Bone marrow (tissue), 2 donors: ENCODE results near the gene ZNF513.

ENCODE experiments used
- DNase-seq, 2 donors: peaks; one replicate each; lab custom pipeline; 2025; lab: John Stamatoyannopoulos, UW

The ZNF513 gene

DNA sequence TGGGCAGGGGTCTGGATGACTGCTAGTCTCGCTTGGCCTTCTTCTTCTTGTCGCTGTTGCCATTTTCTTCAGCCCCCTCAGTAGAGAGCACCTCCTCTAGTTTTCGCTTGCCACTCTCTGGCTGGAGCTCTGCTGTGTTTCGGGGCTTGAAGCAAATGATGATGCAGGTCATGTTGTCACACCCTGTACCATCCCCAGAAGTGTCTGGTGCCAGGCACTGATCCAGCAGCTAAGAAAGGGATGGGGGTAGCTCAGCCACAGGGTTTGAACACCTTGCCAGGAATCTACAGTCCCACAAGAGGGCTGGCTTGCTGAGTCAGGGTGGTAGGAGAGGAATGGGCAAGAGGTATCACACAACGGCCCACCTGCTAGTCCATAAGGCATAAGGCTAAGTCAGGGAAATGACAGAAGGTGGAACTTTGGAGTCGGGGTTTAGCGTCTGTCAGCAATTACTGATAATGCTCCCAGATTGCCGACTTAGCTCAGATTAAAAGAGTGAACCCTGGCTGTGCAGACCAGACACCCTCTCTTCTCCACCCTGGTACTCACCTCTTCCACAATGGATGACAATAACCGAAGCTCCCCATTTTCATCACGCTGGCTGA lies 1.1 kb upstream of the ZNF513 start:
- no peak for DNase-seq

DNA sequence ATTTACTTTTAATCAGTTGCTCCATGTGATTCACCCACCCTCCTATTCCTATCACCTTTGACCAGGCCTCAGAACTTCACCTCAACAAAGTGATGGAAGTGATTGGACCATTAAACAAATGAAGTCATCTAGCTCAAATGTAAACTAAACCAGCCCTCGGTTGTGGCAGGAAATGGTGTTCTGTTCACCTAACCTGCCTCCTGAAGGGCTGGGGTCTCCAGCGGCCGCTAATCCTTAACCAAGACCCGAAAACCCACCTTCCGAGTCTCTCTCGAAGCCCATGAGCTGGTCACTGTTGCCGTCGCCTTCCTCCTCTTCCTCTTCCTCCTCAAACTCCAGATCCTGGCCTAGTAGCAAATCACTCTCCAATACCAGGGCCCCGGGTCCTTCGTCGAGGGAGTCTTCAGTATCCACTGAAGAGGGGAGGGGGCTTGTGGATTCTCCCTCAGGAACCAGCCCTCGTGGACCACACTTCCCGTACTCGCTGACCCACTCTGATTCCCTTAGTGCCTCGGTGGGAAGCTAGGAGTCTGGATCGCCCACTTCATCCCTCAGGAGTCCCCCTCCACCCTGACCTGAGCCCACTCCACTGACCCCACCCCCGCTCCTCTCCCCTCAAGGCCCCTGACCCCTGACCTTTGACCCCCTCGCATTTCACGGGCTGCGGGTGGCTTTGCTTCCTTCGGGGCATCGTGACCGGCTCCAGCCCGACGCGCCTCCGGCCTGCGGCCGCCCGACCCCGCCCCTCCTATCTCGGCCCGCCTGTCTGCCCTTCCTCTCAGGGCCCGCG lies 503 bp downstream of the ZNF513 start:
- peak in 1 of 2 donors; percentile 89 for DNase-seq

DNA sequence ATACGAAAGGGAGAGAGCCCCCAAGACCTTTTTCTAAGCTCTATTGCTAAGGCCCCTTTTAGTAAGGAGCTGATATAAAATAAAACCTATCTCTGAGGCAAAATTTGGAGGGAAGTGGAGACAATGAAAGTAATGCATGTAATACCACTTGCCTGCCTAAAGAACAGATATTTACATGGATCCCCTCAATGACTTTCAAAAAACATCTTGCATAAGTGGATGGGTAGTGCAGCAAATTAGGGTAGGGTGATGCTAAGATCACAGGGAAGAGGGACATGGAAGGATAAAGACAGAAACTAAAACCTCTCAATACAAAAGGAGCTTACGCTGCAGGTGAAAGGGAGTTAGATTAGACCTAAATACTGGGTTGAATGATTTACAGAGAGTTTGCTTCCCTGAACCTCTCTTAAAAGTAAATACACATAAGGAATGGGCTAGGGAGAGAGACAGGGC lies 1.1 kb downstream of the ZNF513 start:
- no peak for DNase-seq

GRCh38 chr2:27378809-27379290 lies 1.7 kb downstream of the ZNF513 start:
- DNase-seq = no peak

GRCh38 chr2:27378096-27378808 lies 2.3 kb downstream of the ZNF513 start:
- DNase-seq = no peak

DNA sequence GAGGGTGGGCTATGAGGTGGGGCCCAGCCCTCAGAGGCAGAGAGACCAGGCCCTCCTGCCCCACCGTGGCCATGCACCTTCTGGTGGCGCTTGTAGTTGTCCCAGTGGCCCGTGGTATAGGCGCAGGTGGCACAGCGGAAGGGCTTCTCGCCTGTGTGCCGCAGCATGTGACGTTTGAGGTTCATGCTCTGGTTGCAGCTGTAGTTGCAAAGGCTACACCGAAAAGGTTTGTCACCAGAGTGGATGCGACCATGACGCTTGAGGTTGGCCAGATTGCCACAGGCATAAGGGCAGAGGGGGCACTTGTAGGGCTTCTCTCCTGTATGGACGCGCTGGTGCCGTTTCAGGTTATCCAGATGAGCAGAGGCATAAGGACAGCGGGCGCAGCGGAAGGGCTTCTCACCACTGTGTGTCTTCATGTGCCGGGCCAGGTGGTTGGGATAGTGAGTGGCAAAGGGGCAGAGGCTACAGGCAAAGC lies 2.9 kb downstream of the ZNF513 start:
- no peak for DNase-seq

DNA sequence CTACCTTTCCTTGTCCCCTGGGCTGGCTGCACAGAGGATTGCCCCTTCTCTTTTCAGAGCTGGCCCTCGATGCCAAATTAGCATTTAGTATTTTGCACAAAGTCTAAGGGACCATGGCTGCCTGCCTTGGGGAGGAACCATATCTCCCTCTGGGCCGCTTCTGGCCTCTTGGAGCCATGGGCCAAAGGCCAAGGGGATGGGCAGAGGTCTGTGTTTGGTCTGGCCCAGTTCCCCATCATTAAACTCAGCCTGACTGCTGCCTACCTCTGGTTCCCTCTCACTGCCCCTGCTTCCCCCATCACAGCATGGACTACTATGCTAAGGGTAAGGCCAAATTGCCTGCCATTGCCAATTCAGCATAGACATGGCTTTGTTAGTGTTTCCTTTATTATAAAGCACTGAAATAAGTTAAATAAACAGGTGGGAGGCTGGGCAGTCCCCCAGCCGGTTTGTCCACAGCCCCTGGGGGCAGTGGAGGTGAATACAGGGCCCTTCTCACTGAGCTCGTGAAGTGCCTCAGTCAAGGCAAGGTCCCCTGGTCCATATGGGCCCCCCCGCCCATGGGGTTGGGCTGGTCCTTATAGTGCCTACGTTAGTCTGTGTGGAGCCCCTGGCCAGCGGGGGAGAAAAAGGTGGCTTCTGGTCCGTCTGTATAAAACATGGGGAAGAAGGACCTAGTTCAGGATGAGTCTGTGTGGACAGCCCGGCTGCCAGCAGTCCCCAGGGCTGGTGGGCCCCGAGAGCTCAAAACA lies 3.5 kb downstream of the ZNF513 start:
- DNase-seq = no peak

DNA sequence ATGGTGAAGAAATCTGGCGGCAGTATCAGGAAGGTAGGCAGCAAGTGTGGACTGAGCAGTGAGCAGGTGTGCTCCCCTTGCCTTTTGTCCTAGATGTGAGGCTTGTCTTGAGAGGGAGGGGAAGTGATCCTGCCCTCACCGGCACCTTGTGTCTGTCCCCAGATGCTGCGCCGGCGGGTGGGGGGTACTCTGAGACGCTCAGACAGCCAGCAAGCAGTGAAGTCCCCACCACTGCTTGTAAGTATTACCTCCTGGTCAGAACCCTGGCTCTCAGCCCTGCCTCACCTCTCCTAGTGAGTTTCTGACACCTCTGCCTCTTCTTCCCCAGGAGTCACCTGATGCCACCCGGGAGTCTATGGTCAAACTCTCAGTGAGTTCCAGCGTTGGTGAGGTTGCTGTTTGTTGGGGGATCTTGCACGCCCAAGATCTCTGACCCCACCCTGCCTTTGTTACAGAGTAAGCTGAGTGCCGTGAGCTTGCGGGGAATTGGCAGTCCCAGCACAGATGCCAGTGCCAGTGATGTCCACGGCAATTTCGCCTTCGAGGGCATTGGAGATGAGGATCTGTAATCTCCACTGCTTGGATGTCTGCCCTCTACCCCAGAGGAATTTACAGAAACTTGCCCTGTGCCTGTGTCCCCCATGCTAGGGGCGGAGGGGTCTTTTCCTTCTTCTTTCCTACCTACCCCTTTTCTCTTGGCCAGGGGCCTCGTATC lies 4.2 kb downstream of the ZNF513 start:
- no peak for DNase-seq

- DNase-seq = no peak
Measured at GRCh38 chr2:27375513-27376099, 4.9 kb downstream of the ZNF513 start.

DNA sequence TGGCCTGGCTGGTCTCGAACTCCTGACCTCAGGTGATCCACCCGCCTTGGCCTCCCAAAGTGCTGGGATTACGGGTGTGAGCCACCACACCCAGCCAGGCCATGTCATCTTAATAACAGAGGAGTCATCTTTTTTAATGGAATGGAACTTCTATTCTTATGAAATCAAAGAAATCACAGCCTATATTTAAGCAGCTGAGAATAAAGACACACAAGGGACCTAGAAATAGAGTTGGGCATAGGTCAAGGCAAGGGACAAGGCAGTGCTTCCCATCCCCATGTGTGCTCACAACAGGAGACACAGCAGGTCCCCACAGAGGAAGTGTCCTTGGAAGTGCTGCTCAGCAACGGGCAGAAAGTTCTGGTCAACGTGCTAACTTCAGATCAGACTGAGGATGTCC lies 7.0 kb downstream of the ZNF513 start:
- no peak for DNase-seq

- no peak for DNase-seq
Measured at GRCh38 chr2:27372937-27373336, 7.6 kb downstream of the ZNF513 start.

DNA sequence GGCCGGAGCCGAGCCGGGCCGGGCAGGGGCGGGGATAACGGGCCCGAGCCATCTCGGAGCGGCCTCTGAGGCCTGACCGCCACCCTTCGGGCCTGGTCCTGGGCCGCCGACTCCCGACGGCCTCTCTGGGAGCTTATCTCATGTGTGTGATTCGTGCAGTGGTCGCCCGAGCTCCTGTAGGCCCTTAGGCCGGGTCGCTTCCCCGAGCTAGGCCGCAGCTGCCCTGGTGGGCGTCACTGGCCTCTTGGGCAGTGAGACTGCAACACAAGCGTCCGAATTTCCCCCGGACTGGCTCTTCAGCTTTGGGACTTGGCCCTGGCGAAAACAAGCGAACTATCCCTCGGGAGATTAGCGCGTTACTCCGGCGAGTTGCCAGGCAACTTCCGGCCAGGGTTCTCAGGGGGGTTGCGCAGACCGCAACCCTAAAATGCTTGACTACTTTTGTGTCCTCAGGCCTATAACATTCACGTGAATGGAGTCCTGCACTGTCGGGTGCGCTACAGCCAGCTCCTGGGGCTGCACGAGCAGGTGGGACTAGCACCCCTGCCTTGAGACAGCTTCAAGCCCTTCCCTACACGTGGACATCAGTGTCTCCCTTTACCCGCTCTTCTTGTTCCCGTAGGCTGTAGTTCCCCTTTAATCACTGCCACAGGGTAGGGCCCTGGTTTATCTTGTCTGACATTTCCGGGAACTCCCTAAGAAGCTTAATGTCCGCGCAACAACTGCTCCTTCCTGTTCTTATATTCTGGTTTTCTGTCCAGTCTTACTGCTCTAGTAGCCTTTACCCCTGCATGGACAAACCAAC lies 9.5 kb downstream of the ZNF513 start:
- DNase-seq = peak; percentile 32 to 48

DNA sequence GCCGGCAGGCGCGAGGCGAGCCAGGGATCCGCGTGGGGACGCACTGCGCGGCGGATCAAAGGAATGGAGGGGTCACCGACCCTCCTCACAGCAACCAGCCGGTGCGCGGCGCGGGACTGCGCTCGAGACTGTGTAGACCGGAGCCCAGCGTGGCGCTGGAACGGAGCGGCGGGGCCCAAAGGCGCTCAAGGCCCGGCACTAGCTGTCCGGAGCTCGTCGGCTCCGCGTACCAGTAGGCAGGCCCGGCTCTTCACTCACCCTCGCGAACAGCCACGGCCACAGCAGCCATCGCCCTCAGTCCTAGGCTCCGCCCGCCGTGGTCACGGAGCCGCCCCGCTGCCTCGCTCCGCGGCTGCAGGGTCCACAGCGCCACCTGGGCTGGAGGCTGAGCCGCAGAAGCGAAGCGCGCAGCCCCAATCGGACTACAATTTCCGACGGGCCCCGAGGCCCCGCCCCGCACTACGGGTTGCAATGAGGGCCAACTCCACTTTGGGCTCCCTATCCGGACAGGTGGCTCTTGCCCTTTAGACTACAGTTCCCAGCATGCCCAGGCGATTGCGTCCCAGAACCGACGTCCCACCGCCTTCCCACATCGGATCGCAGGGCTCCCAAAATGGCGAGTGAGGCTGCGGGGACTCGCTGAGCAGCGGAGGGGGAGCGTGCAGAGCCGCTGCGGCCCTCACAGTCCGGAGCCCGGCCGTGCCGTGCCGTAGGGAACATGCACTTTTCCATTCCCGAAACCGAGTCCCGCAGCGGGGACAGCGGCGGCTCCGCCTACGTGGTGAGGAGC lies 10.3 kb downstream of the ZNF513 start, which contains the start of the genes EIF2B4 and SNX17:
TSS of gene EIF2B4 (minus strand) at position 313 of the 790 bp plus-strand sequence. CDS start at position 289, 24 bp downstream.
TSS of gene SNX17 (plus strand) at position 591 of the 790 bp plus-strand sequence. CDS start at position 719, 128 bp downstream.
- DNase-seq = peak; percentile 93 to 98

DNA sequence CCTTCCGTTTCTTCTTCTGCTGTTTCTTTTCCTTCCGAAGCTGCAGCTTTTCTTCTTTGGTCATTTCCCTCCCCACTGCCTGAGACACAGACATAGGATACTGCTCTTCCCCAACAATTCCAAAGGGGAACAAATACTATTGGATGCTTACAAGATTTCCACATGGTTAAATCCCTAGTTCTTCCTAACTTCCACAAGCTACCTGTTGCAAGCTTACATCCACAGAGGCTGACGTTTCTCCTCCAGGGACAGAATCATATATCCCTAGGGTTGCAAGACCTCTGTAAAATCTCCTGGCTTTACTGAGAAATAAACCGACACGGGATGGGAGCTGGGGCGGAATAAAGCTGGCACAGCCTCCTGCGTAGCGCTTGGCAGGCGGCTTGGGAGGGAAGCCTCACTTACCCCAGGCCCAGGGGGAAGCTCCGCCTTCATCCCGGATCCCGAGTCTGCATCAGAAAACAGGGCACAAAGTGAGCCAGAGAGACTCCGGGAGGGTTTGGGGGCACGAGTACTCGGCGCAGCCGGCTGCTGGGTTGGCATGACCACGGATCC lies 11.0 kb downstream of the ZNF513 start:
- no peak for DNase-seq

- no peak for DNase-seq
Measured at GRCh38 chr2:27363933-27364332, 16.6 kb downstream of the ZNF513 start.

DNA sequence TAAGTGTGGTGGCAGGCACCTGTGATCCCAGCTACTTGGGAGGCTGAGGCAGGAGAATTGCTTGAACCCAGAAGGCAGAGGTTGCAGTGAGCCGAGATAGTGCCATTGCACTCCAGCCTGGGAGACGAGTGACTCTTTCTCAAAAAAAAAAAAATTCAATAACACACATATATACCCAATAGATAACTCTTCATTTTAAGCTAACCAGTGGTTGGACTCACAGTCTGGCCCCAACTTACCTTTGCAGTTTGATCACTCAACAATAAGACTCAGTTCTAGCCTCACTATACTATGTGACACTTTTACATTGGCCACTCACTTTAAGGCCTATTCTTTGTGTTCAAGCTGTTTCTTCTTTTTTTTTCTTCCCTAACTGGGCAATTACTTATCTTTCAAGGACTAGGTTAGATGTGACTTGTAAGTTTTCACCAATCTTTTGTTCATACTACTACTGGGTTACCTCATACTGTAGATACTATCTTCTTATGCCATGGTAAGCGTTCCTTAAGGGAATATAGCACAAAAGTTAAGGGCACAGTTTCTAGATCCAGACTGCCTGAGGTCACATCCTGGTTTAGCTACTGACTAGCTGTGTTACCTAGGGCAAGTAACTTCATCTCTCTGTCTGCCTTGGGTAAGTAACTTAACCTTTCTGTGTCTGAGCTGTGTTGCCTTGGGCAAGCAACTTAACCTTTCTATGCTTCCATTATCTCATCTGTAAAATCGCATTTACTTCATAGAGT lies 17.7 kb downstream of the ZNF513 start:
- DNase-seq = no peak

- DNase-seq = peak; percentile 89 to 97
Measured at GRCh38 chr2:27356382-27357181, 24.0 kb downstream of the ZNF513 start, which contains the start of gene GTF3C2. Gene GTF3C2, minus strand, starts transcription at chr2:27356764. Its CDS starts 13,210 bp downstream, at chr2:27343554.
